DOHH2 (cell line): Measurements from ENCODE around the gene FBXW9.

ENCODE experiments used
- H3F3A ChIP-seq: fragments of 200-600 bp; sonication (generic), shearing (Covaris generic); 2 replicates; pipeline ENCODE4 v1.6.0; 2016; ENCODE audit warnings: antibody characterized with exemption, mild to moderate bottlenecking; ENCODE audit not compliant: control insufficient read depth, insufficient read depth
- H3K27ac ChIP-seq: fragments of 200-600 bp; sonication (generic); 2 replicates; pipeline ENCODE4 v1.5.1; 2014; ENCODE audit warnings: low read depth, mild to moderate bottlenecking, low read length, moderate library complexity
- H3K27me3 ChIP-seq: fragments of 200-600 bp; sonication (generic); 2 replicates; pipeline ENCODE4 v1.6.1; 2014; ENCODE audit warnings: mild to moderate bottlenecking, low read length, mixed read lengths; ENCODE audit not compliant: control insufficient read depth
- H3K36me3 ChIP-seq: fragments of 200-600 bp; sonication (generic); 2 replicates; pipeline ENCODE4 v1.6.1; 2014; ENCODE audit warnings: mild to moderate bottlenecking, low read length, moderate library complexity, mixed read lengths; ENCODE audit not compliant: control insufficient read depth
- H3K4me1 ChIP-seq: fragments of 200-600 bp; sonication (generic); 2 replicates; pipeline ENCODE4 v1.6.1; 2014; ENCODE audit warnings: mild to moderate bottlenecking, low read length, mixed read lengths; ENCODE audit not compliant: control insufficient read depth
- H3K4me2 ChIP-seq: fragments of 200-600 bp; sonication (generic); 2 replicates; pipeline ENCODE4 v1.6.0; 2014; ENCODE audit warnings: mild to moderate bottlenecking, low read length, moderate library complexity
- H3K4me3 ChIP-seq: fragments of 200-600 bp; sonication (generic); 2 replicates; pipeline ENCODE4 v1.5.1; 2014; ENCODE audit warnings: mild to moderate bottlenecking, low read length, mixed read lengths
- H3K79me2 ChIP-seq: fragments of 200-600 bp; sonication (generic); 2 replicates; pipeline ENCODE4 v1.6.1; 2014; ENCODE audit warnings: mild to moderate bottlenecking, low read length, mixed read lengths; ENCODE audit not compliant: control insufficient read depth
- H3K9me2 ChIP-seq: fragments of 200-600 bp; sonication (generic); replicated peaks from 2 replicates; pipeline ENCODE4 v1.6.1; 2014; ENCODE audit warnings: mild to moderate bottlenecking, low read length, mixed read lengths; ENCODE audit not compliant: control insufficient read depth
- H3K9me3 ChIP-seq: fragments of 200-600 bp; sonication (generic); 2 replicates; pipeline ENCODE4 v1.6.1; 2014; ENCODE audit warnings: antibody characterized with exemption, low read length, mixed read lengths; ENCODE audit not compliant: control insufficient read depth, insufficient read depth
- H4K20me1 ChIP-seq: fragments of 200-600 bp; sonication (generic); 2 replicates; pipeline ENCODE4 v1.6.0; 2014; ENCODE audit warnings: low read depth, mild to moderate bottlenecking, antibody characterized with exemption, low read length, moderate library complexity; ENCODE audit not compliant: control insufficient read depth, insufficient read depth
- CTCF ChIP-seq: fragments of 200-600 bp; sonication (generic); IDR thresholded peaks from one replicate; pipeline ENCODE4 v1.5.1; 2014; ENCODE audit warnings: antibody characterized with exemption, mild to moderate bottlenecking, low read depth, low read length; ENCODE audit not compliant: poor library complexity, severe bottlenecking
- EZH2phosphoT487 ChIP-seq: fragments of 200-600 bp; sonication (generic); IDR thresholded peaks from 2 replicates; pipeline ENCODE4 v1.6.1; 2017; ENCODE audit warnings: borderline replicate concordance, mild to moderate bottlenecking, antibody characterized with exemption, low read length, moderate library complexity, mixed read lengths

The FBXW9 gene

GRCh38 chr19:12639901-12640613 lies 56.4 kb downstream of the FBXW9 start:
- no peaks in the 10 kb centered on the region for H3K36me3 ChIP-seq
- H3K9me2 ChIP-seq = no peaks in the 10 kb centered on the region
- H3F3A ChIP-seq = no peaks in the 10 kb centered on the region
- no peaks in the 10 kb centered on the region for H3K9me3 ChIP-seq
- H3K27me3 ChIP-seq = no peaks in the 10 kb centered on the region
- H3K4me3 ChIP-seq = peak overlapping the region; percentile 26; the same call in 1 of the 2 replicates
- H3K4me1 ChIP-seq = peaks cover 9% of the 10 kb centered on the region
- TF ChIP-seq CTCF (peak; percentile 93), EZH2phosphoT487 (no peak)
- no peaks in the 10 kb centered on the region for H3K79me2 ChIP-seq
- no peaks in the 10 kb centered on the region for H4K20me1 ChIP-seq
- no peak overlapping the region for H3K27ac ChIP-seq
- peak overlapping the region; percentile 46 for H3K4me2 ChIP-seq
